GM12878 (cell line): ENCODE measurements around the gene FMC1. TPM values are rescaled to one million over a fixed set of nuclear protein-coding genes. Genes with fewer than 3 reads are reported as not detected.

Experiments
- ATAC-seq: fragments of 200-7000 bp; cut with Tn5 transposase; 3 replicates; pipeline ENCODE4 v1.9.1; 2020; ENCODE audit warnings: mild to moderate bottlenecking, moderate library complexity
- BruUV-seq: library from RNA; stranded (reverse); fragments of 400-500 nt; replicated peaks from 2 replicates; lab custom pipeline; 2021; lab: Mats Ljungman, UMichigan
- CTCF ChIA-PET: fragments of 300-600 bp; sonication (Branson Sonifier 250); formaldehyde crosslinking; extraction: SDS; loops from one replicate; lab custom pipeline; 2021; ENCODE audit warnings: inconsistent platforms; lab: Yijun Ruan, JAX
- POLR2A ChIA-PET: fragments of 350-600 bp; formaldehyde crosslinking; extraction: SDS; loops from one replicate; lab custom pipeline; 2021; ENCODE audit warnings: inconsistent platforms; lab: Charles Lee
- RAD21 ChIA-PET: fragments of 300-600 bp; sonication (Branson Sonifier 250); formaldehyde crosslinking; loops from one replicate; lab custom pipeline; 2023; ENCODE audit warnings: antibody characterized with exemption; ENCODE audit not compliant: unreplicated experiment; lab: Charles Lee
- SMC1A ChIA-PET: fragments of 300-600 bp; sonication (Branson Sonifier 250); formaldehyde crosslinking; loops from one replicate; lab custom pipeline; 2023; ENCODE audit not compliant: unreplicated experiment, uncharacterized antibody; lab: Charles Lee
- DNase-seq: peaks from one replicate; pipeline ENCODE4 v3.0.0-alpha.2; 2011; ENCODE audit warnings: low read depth, low spot score
- FAIRE-seq: peaks from 3 replicates; lab custom pipeline; 2011; peaks lifted over from hg19 to GRCh38; lab: Jason Lieb, UNC
- H2AFZ ChIP-seq: 2 replicates; pipeline ENCODE4 v1.6.0; 2011; ENCODE audit warnings: low read depth, low read length, control low read depth; ENCODE audit not compliant: control insufficient read depth
- H3K27ac ChIP-seq: 2 replicates; pipeline ENCODE4 v1.5.1; 2011; ENCODE audit warnings: control low read depth; ENCODE audit not compliant: control insufficient read depth, insufficient read depth
- H3K27me3 ChIP-seq, 2 experiments: replicated peaks in 1 of 2; 2 replicates each; pipeline versions ENCODE4 v1.6.0 to v1.6.1; 2011; ENCODE audit warnings: low read length in 1 of 2; ENCODE audit not compliant: control insufficient read depth in 2 of 2, insufficient read depth in 2 of 2
- H3K36me3 ChIP-seq, 2 experiments: 2 replicates each; pipeline ENCODE4 v1.5.1; 2011; ENCODE audit warnings: low read length in 1 of 2; ENCODE audit not compliant: control insufficient read depth in 2 of 2, insufficient read depth in 2 of 2
- H3K4me1 ChIP-seq: 2 replicates; pipeline ENCODE4 v1.6.1; 2011; ENCODE audit warnings: mild to moderate bottlenecking, low read length, moderate library complexity, mixed read lengths; ENCODE audit not compliant: control insufficient read depth, insufficient read depth
- H3K4me2 ChIP-seq: 2 replicates; pipeline ENCODE4 v1.6.0; 2011; ENCODE audit warnings: control low read depth; ENCODE audit not compliant: control insufficient read depth, insufficient read depth
- H3K4me3 ChIP-seq: fragments of 200-600 bp; sonication (generic); 2 replicates; pipeline ENCODE4 v1.5.1; 2016
- H3K79me2 ChIP-seq: 2 replicates; pipeline ENCODE4 v1.6.0; 2011; ENCODE audit warnings: low read length; ENCODE audit not compliant: control insufficient read depth, insufficient read depth
- H3K9ac ChIP-seq: 2 replicates; pipeline ENCODE4 v1.8.0; 2011; ENCODE audit warnings: low read length, control low read depth, mixed read lengths; ENCODE audit not compliant: control insufficient read depth, insufficient read depth
- H3K9me3 ChIP-seq: replicated peaks from 3 replicates; pipeline ENCODE4 v1.5.1; 2011; ENCODE audit warnings: mild to moderate bottlenecking, low read length; ENCODE audit not compliant: control insufficient read depth, insufficient read depth
- H4K20me1 ChIP-seq: 2 replicates; pipeline ENCODE4 v1.6.0; 2011; ENCODE audit not compliant: control insufficient read depth, insufficient read depth
- ATF3 ChIP-seq: IDR thresholded peaks from 2 replicates; pipeline ENCODE4 v1.6.1; 2011; ENCODE audit warnings: low read depth, mild to moderate bottlenecking, low read length, moderate library complexity, borderline replicate concordance; ENCODE audit errors: extremely low read depth
- CBFB ChIP-seq: IDR thresholded peaks from 2 replicates; pipeline ENCODE4 v1.6.1; 2016; ENCODE audit warnings: antibody characterized with exemption, low read depth
- CHD2 ChIP-seq: IDR thresholded peaks from 2 replicates; pipeline ENCODE4 v1.6.1; 2011; ENCODE audit warnings: low read depth, low read length, improper control_type of control experiment, borderline replicate concordance
- CHD4 ChIP-seq: fragments of 200-600 bp; sonication (generic); IDR thresholded peaks from 2 replicates; pipeline ENCODE4 v1.6.1; 2016; ENCODE audit warnings: mild to moderate bottlenecking
- EGR1 ChIP-seq, 2 experiments: IDR thresholded peaks; 1 replicate in 1 of 2; 2 replicates in 1 of 2; pipeline ENCODE4 v1.6.1; 2011 to 2012; ENCODE audit warnings: low read depth in 2 of 2, low read length in 2 of 2, borderline replicate concordance in 1 of 2, mild to moderate bottlenecking in 1 of 2, moderate library complexity in 1 of 2
- ETV6 ChIP-seq, 2 experiments: fragments of 450-650 bp in 1 of 2; IDR thresholded peaks in 1 of 2; conservative IDR thresholded peaks in 1 of 2; 2 replicates each; pipeline ENCODE4 v1.6.1; 2014; ENCODE audit warnings: antibody characterized with exemption in 1 of 2, borderline replicate concordance in 1 of 2, low read depth in 1 of 2, mild to moderate bottlenecking in 1 of 2, moderate library complexity in 1 of 2
- GATAD2B ChIP-seq: fragments of 450-650 bp; conservative IDR thresholded peaks from 2 replicates; pipeline ENCODE4 v1.6.1; 2017; ENCODE audit warnings: low read depth, mild to moderate bottlenecking, moderate library complexity
- IRF3 ChIP-seq: fragments of 450-650 bp; IDR thresholded peaks from 2 replicates; pipeline ENCODE4 v1.6.1; 2014; ENCODE audit warnings: mild to moderate bottlenecking
- KAT2A ChIP-seq: conservative IDR thresholded peaks from 2 replicates; pipeline ENCODE4 v1.6.1; 2011; ENCODE audit warnings: low read depth, low read length; ENCODE audit not compliant: control insufficient read depth
- MTA3 ChIP-seq: IDR thresholded peaks from 2 replicates; pipeline ENCODE4 v1.6.1; 2012; ENCODE audit warnings: low read length, inconsistent platforms, borderline replicate concordance
- NR2F1 ChIP-seq: fragments of 450-650 bp; conservative IDR thresholded peaks from 2 replicates; pipeline ENCODE4 v1.6.1; 2017; ENCODE audit warnings: mild to moderate bottlenecking
- RCOR1 ChIP-seq: conservative IDR thresholded peaks from 2 replicates; pipeline ENCODE4 v1.6.1; 2012; ENCODE audit warnings: low read depth, low read length, improper control_type of control experiment
- SKIL ChIP-seq: fragments of 450-650 bp; IDR thresholded peaks from 2 replicates; pipeline ENCODE4 v1.6.1; 2017; ENCODE audit warnings: mild to moderate bottlenecking, low read depth, inconsistent platforms; ENCODE audit not compliant: poor library complexity, severe bottlenecking
- TCF7 ChIP-seq: IDR thresholded peaks from 2 replicates; pipeline ENCODE4 v1.6.1; 2014; ENCODE audit warnings: antibody characterized with exemption, borderline replicate concordance
- ZNF24 ChIP-seq: fragments of 450-650 bp; IDR thresholded peaks from 2 replicates; pipeline ENCODE4 v1.6.1; 2017; ENCODE audit warnings: antibody characterized with exemption, mild to moderate bottlenecking
- WGBS: methylation state at CpG from one replicate; pipeline ENCODE4 v1.1.6; 2016; ENCODE audit warnings: low lambda C conversion rate; ENCODE audit not compliant: insufficient replicate concordance, insufficient coverage; ENCODE audit errors: missing lambda C conversion rate; 5-methylcytosine and 5-hydroxymethylcytosine counted together
- in situ Hi-C: fragments of 300-500 bp; cut with MboI; formaldehyde crosslinking; loops from 9 replicates; pipeline ENCODE4 v1.14.3; 2018; ENCODE audit warnings: mixed read lengths
- intact Hi-C: fragments of 100-400 bp; cut with micrococcal nuclease; formaldehyde crosslinking; loops from one replicate; pipeline ENCODE4 v1.14.2; 2022; ENCODE audit not compliant: unreplicated experiment
- polyA plus RNA-seq, 11 experiments: library from polyadenylated mRNA; depleted of rRNA in 4 of 11; unstranded in 6 of 11; stranded (reverse) in 5 of 11; fragments of >200 nt; fragmentation: Nextera tagmentation in 4 of 11; fragmentation: Illumina TruSeq in 1 of 11; extraction: Ambion mirVana in 4 of 11; extraction: Trizol in 1 of 11; gene quantifications; 1 replicate in 1 of 11; 2 replicates in 10 of 11; pipeline versions ENCODE4 v1.2.1 to v1.2.3, GENCODE V29; 2011 to 2016; ENCODE audit warnings: inconsistent platforms in 2 of 11, missing spikeins in 2 of 11, low read depth in 1 of 11
- total RNA-seq, 4 experiments: library from RNA; depleted of rRNA in 3 of 4; stranded (reverse); fragments of >200 nt in 3 of 4; fragmentation: Illumina TruSeq in 1 of 4; extraction: Trizol in 1 of 4; gene quantifications; 2 replicates each; pipeline versions ENCODE4 v1.2.1 to v1.2.3, GENCODE V29; 2013 to 2021

The FMC1 gene
- total and polyA plus RNA-seq, 10 of the 15 experiments (the other 5 are each of a cell fraction or from before 2014, with no cell fraction given): 4.2 to 60.4 (median 15.6) TPM

- ATAC-seq: no peak; the same call in 2 of the 3 replicates
- H3K4me1 ChIP-seq: no peaks in the 10 kb centered on the region
- WGBS: 46% methylated on average over 3 of the region's 3 CpGs
- H3K9me3 ChIP-seq: no peaks in the 10 kb centered on the region
- no peak overlapping the region for H2AFZ ChIP-seq
- POLR2A ChIA-PET: no interaction called here
- no peaks in the 10 kb centered on the region for H4K20me1 ChIP-seq
- no peak overlapping the region for H3K4me2 ChIP-seq
- no peak for DNase-seq
- TF ChIP-seq RCOR1 (no peak), ETV6 (conservative IDR thresholded peaks at IDR 0.05 in 1 of 2, IDR thresholded peaks at IDR 0.05 in 1 of 2; ENCODE audit: borderline replicate concordance in 1 of 2, low read depth in 1 of 2) (no peak), CBFB (no peak), GATAD2B (no peak), EGR1 (IDR thresholded peaks at IDR 0.05; ENCODE audit: borderline replicate concordance in 1 of 2, low read depth in 2 of 2, low read length in 2 of 2) (no peak), ATF3 (no peak), KAT2A (no peak), CHD4 (no peak), IRF3 (no peak), NR2F1 (no peak), CHD2 (no peak), ZNF24 (no peak), TCF7 (no peak), SKIL (no peak), MTA3 (no peak)
- TF ChIP-seq, all 136 proteins: peak for 0
- FAIRE-seq: no peak
- no peak overlapping the region for H3K27ac ChIP-seq
- CTCF ChIA-PET: interaction anchor here (1.3 to 1.4 kb wide), 2 partner anchors 9 to 10 kb away, joined by 4 to 6 read pairs; no protein-coding TSS in a partner anchor
- SMC1A ChIA-PET: interaction anchor here (2.3 kb wide), 1 partner anchor 9 kb away, joined by 7 read pairs; no protein-coding TSS in a partner anchor
- RAD21 ChIA-PET: no interaction called here
- BruUV-seq: no TSS peak
- no peak overlapping the region for H3K9ac ChIP-seq
- intact Hi-C loops: no loop called here
- no peaks in the 10 kb centered on the region for H3K79me2 ChIP-seq
- in situ Hi-C loops: no loop called here
- H3K27me3 ChIP-seq: no peaks in the 10 kb centered on the region; a peak in 1 of 4 replicates
- no peaks in the 10 kb centered on the region for H3K36me3 ChIP-seq
- H3K4me3 ChIP-seq: no peak overlapping the region
These were observed 10.7 kb upstream of the FMC1 start for GRCh38 chr7:139330333-139331030.
